Measurements from ENCODE around the gene FANCC.

DNA sequence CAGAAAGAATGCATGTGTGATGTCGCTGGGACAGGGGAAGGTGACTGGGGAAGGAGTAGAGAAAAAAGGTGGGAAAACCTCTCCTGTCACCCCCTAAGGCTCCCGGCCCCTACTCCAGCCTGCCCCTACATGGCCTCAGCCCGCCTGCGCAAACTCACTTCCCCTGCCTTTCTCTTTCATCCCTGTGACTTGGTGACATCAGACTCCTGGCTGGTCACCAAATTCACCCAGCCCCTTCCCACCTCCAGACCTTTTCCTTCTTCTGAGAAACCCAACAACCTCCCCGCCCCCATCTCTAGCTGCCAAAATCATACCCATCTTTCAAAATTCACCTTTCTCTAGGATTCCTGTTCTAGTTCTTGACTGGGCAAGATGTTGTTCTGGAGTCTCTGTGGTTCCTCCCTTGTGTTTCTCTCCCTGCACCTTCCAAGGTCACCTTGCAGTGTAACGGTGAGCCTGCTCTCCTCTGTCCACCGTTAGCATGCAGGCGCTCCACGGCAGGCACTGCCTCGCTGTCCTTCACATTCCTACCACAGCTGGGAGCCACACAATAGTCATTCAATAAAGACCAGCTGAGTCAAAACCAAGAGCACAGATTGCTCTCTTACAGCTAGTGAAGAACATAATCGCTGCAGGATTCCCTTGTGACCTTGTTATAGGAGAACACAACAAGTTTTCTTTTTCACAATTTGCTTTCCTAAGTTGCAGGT, 134.5 kb downstream of the FANCC start:
- TF ChIP-seq, protein P1, sequence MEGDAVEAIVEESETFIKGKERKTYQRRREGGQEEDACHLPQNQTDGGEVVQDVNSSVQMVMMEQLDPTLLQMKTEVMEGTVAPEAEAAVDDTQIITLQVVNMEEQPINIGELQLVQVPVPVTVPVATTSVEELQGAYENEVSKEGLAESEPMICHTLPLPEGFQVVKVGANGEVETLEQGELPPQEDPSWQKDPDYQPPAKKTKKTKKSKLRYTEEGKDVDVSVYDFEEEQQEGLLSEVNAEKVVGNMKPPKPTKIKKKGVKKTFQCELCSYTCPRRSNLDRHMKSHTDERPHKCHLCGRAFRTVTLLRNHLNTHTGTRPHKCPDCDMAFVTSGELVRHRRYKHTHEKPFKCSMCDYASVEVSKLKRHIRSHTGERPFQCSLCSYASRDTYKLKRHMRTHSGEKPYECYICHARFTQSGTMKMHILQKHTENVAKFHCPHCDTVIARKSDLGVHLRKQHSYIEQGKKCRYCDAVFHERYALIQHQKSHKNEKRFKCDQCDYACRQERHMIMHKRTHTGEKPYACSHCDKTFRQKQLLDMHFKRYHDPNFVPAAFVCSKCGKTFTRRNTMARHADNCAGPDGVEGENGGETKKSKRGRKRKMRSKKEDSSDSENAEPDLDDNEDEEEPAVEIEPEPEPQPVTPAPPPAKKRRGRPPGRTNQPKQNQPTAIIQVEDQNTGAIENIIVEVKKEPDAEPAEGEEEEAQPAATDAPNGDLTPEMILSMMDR (IDR thresholded peaks at IDR 0.05; ENCODE audit: poor library complexity): peak; percentile 43
- TF ChIP-seq EZH2 (IDR thresholded peaks at IDR 0.05; ENCODE audit: borderline replicate concordance): no peak
